GM12891 (cell line): Measurements from ENCODE around the gene GLP2R.
"Not testable (repeated sequence)": the region's sequence is repeated elsewhere in the genome, so short reads cannot be mapped to it uniquely, and the experiment has no call there.

Source experiments
- DNase-seq: peaks from one replicate; pipeline ENCODE4 v3.0.0; 2011; ENCODE audit warnings: low spot score; ENCODE audit not compliant: insufficient read length
- FAIRE-seq: peaks from 2 replicates; lab custom pipeline; 2011; peaks lifted over from hg19 to GRCh38; lab: Jason Lieb, UNC
- PAX5 ChIP-seq: IDR thresholded peaks from 2 replicates; pipeline ENCODE4 v1.6.1; 2011; ENCODE audit warnings: low read length, moderate library complexity, mild to moderate bottlenecking; ENCODE audit not compliant: insufficient read depth, severe bottlenecking
- POLR2A ChIP-seq: IDR thresholded peaks from 2 replicates; pipeline ENCODE4 v1.6.1; 2011; ENCODE audit warnings: low read depth, low read length, control low read depth
- POLR2AphosphoS5 ChIP-seq: IDR thresholded peaks from 2 replicates; pipeline ENCODE4 v1.6.1; 2011; ENCODE audit warnings: low read depth, low read length, control low read depth
- POU2F2 ChIP-seq: IDR thresholded peaks from 2 replicates; pipeline ENCODE4 v1.6.1; 2011; ENCODE audit warnings: low read depth, mild to moderate bottlenecking, control low read depth, low read length, moderate library complexity
- SPI1 ChIP-seq: IDR thresholded peaks from 2 replicates; pipeline ENCODE4 v1.6.1; 2011; ENCODE audit warnings: low read depth, low read length, control low read depth
- TAF1 ChIP-seq: IDR thresholded peaks from 2 replicates; pipeline ENCODE4 v1.6.1; 2011; ENCODE audit warnings: low read depth, low read length, control low read depth

Gene GLP2R

DNA sequence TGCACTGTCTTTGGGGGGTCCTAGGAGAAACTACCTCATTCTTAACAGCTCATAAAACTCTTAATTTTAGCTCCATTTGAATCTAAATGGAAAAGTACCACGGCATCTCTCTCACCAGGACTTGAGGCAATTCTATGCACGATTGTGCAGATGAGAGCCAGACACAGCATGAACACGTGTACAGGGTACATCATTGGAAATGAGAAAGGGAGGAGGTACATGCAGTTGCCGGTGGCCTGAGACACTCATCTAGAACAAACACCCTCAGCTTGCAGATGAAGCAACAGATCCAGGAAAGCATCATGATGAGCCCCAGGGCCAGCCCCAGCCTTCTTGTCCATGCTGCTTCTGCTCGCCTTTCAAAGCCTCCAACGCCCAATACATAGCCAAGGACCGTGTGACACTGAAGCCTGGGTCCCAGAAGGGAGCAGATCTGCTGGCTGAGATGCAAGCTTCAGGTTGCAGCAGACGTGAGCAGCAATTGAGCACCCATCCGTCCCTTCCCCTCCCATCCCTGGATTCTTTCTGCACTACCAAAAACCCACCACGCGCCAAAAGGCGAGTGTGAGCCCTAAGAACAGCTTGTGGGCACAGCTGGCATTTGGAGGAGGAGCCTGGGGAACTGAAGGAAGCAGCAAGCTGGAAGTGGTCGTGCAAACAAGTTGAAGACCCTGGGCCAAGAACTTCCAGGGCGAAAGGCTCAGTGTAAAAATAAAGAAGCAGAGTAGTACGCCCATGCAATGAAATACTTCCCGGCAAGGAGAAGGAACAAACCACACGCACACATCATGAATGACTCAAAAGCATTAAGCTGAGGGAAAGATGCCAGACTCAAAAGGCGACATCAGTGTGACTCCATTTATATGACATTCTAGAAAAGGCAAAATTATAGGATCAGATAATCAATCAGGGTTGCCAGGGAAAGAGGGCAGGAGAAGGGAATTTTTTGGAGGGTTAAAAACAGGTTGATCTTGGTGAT, 86.7 kb downstream of the GLP2R start:
- DNase-seq, result no peak
- no peak for TF ChIP-seq POU2F2
- no peak for TF ChIP-seq PAX5
- TF ChIP-seq POLR2AphosphoS5, result no peak
- TF ChIP-seq SPI1, result no peak
- no peak for TF ChIP-seq TAF1
- no peak for TF ChIP-seq POLR2A
- no peak for FAIRE-seq

DNA sequence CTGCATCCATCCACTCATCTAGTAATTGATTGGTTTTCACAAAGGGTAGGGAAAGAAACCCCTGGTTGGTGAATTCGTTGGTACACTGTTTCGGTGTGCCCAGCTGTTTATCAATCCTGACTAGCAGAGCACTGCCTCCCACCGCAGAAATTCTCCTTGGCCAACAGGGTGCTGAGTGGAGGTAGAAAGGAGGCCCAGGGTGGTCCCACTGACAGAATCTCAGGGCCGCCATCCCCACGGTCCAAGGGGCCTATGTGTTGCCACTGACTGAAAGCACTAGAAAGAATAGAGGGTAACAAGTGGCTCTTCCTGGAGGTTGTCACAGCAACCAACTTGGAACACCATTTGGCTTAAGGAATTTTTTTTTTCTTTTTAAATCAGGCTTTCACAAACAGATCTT, 87.8 kb downstream of the GLP2R start:
- no peak for FAIRE-seq
- no peak for DNase-seq
- TF ChIP-seq POLR2A (no peak), POLR2AphosphoS5 (no peak), SPI1 (no peak)

DNA sequence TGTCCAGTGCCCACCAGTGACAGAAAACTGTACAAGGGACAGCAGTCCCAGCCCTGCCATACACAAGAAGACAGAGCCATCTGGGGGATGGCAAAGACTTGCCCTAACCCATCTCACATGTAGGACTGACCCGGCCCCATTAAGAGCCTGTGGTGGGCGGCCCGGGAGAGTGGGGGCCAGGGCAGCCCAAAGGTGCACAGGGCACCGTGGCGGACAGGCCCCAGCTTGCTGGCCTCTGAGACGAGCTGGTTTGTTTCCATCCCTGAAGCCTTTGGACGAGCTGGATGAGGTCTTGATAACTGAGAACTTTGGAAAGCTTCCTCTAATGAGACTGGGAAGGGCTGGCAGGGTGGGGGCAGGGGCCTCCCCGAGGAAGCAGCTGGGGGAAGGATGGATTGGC, 90.4 kb downstream of the GLP2R start:
- DNase-seq, result no peak
- no peak for TF ChIP-seq POU2F2
- TF ChIP-seq PAX5, result no peak
- no peak for TF ChIP-seq POLR2A
- no peak for TF ChIP-seq TAF1
- no peak for TF ChIP-seq POLR2AphosphoS5
- FAIRE-seq, result no peak

DNA sequence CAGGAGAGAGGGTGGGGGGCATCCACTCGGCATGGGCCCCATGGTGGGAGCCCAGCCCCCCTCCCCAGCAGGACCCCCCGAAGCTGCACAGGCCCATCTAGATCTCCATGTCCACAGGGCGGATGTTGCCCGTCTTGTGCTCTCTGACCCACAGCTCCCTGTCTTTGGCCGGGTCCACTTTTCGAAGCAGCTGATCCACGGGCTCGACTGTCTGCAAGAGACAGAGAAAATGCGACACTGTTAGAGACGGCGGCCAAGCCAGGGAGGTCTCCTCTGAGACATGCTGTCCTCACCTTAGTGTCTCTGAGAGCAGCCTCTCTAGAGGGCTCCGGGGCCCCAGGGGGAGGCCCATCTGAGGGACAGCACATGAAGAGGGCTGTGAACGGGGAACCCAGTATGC, 91.4 kb downstream of the GLP2R start:
- no peak for TF ChIP-seq SPI1
- TF ChIP-seq POLR2A, result no peak
- TF ChIP-seq POLR2AphosphoS5, result no peak
- TF ChIP-seq POU2F2, result no peak
- no peak for TF ChIP-seq PAX5
- TF ChIP-seq TAF1, result no peak
- no peak for DNase-seq
- no peak for FAIRE-seq

GRCh38 chr17:9917801-9918200, 92.1 kb downstream of the GLP2R start:
- DNase-seq, result no peak
- TF ChIP-seq TAF1 (no peak), POLR2A (no peak), SPI1 (no peak), POLR2AphosphoS5 (no peak)

GRCh38 chr17:9918352-9918751, 92.6 kb downstream of the GLP2R start:
- DNase-seq (no peak), FAIRE-seq (no peak)
- TF ChIP-seq PAX5 (no peak), SPI1 (no peak), TAF1 (no peak)

More at GRCh38 chr17:9917801-9918200, 92.1 kb downstream of the GLP2R start:
- no peak for FAIRE-seq

- DNase-seq (no peak), FAIRE-seq (no peak)
- no peak for TF ChIP-seq SPI1
- TF ChIP-seq POLR2A, result no peak
- TF ChIP-seq TAF1, result no peak
- TF ChIP-seq POLR2AphosphoS5, result no peak
- no peak for TF ChIP-seq POU2F2
- TF ChIP-seq PAX5, result no peak
Measured at GRCh38 chr17:9918804-9919352, 93.2 kb downstream of the GLP2R start.

- DNase-seq, FAIRE-seq: not testable (repeated sequence)
Measured at GRCh38 chr17:9921216-9921615, 95.5 kb downstream of the GLP2R start.

DNA sequence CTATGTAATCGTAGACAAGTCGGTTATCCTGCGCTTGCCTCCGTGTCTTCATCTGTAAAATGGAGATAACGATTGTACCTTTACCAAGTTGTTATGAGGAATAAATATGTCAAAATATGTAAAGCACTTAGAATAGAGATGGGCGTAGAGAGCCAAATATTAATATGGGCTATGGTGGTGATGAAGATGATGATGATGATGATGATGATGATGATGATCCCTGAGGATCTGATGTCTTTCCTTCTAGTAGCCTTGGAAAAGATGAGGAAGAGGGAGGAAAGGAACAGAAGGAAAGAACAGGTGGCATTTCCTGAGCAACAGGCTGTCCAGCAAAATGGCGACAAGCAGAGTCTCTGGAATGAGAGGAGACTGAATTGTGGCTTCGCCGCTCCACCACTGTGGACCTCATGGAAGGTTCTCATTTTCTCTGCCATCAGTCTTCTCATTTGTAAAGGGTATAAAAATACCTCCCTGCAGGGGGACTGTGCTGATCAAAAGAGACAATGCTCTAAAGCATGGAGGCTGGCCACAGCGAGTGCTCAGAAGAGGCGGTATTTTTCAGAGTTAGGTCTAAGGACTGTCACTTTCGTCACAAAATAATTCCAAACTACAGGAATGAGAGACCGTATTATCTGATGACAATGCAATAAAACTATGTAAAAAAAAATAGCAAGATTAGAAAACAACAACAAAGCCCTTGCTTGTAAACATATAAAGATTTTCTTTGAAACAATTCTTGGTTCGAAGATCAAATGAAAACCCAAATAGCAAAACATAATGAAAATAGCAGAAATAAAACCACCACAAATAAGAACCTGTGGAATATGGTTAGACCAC, 96.5 kb downstream of the GLP2R start:
- FAIRE-seq (no peak), DNase-seq (no peak)
- TF ChIP-seq POU2F2 (no peak), POLR2A (no peak)
